Osteoblast (primary cell): ENCODE results near the gene MIB2. TPM values are rescaled to one million over a fixed set of nuclear protein-coding genes. Genes with fewer than 3 reads are reported as not detected.

Experiments used
- DNase-seq: peaks from one replicate; pipeline ENCODE4 v3.0.0; 2011; ENCODE audit warnings: low spot score, mixed read lengths; ENCODE audit not compliant: insufficient read length; ENCODE audit errors: missing footprints
- H2AFZ ChIP-seq: 2 replicates; pipeline ENCODE4 v1.6.0; 2011; ENCODE audit warnings: mild to moderate bottlenecking, low read length
- H3K27ac ChIP-seq: 2 replicates; pipeline ENCODE4 v1.5.1; 2011; ENCODE audit warnings: mild to moderate bottlenecking, low read depth, low read length, moderate library complexity
- H3K27me3 ChIP-seq: 2 replicates; pipeline ENCODE4 v1.6.0; 2012; ENCODE audit warnings: mild to moderate bottlenecking, control low read depth, inconsistent platforms, low read length, moderate library complexity; ENCODE audit not compliant: insufficient read depth
- H3K36me3 ChIP-seq: 2 replicates; pipeline ENCODE4 v1.5.1; 2011; ENCODE audit warnings: mild to moderate bottlenecking, low read length, control low read depth, moderate library complexity; ENCODE audit not compliant: insufficient read depth
- H3K4me1 ChIP-seq: 2 replicates; pipeline ENCODE4 v1.5.1; 2011; ENCODE audit warnings: mild to moderate bottlenecking, low read length, control low read depth, moderate library complexity; ENCODE audit not compliant: insufficient read depth
- H3K4me2 ChIP-seq: 2 replicates; pipeline ENCODE4 v1.6.0; 2011; ENCODE audit warnings: mild to moderate bottlenecking, low read length; ENCODE audit not compliant: insufficient read depth
- H3K4me3 ChIP-seq: fragments of 200-600 bp; sonication (generic); 3 replicates; pipeline ENCODE4 v1.5.1; 2012; ENCODE audit warnings: mild to moderate bottlenecking, low read length, inconsistent platforms; ENCODE audit not compliant: insufficient read depth
- H3K79me2 ChIP-seq: 2 replicates; pipeline ENCODE4 v1.6.0; 2012; ENCODE audit warnings: mild to moderate bottlenecking, low read length, control low read depth, inconsistent platforms; ENCODE audit not compliant: insufficient read depth
- H3K9me3 ChIP-seq: 2 replicates; pipeline ENCODE4 v1.5.1; 2011; ENCODE audit warnings: low read depth, low read length, control low read depth
- H4K20me1 ChIP-seq: 2 replicates; pipeline ENCODE4 v1.6.0; 2012; ENCODE audit warnings: mild to moderate bottlenecking, low read length, control low read depth; ENCODE audit not compliant: insufficient read depth
- total RNA-seq: library from RNA; depleted of rRNA; stranded (reverse); fragments of >200 nt; gene quantifications from 2 replicates; pipeline ENCODE4 v1.2.3, GENCODE V29; 2012
- TF ChIP-seq, protein P1 (sequence below): IDR thresholded peaks from 2 replicates; pipeline ENCODE4 v1.5.1; 2011; ENCODE audit warnings: mild to moderate bottlenecking, low read depth, low read length, moderate library complexity; ENCODE audit errors: extremely low read depth

Gene MIB2
- total RNA-seq, 1 donor, result 80.7 TPM

DNA sequence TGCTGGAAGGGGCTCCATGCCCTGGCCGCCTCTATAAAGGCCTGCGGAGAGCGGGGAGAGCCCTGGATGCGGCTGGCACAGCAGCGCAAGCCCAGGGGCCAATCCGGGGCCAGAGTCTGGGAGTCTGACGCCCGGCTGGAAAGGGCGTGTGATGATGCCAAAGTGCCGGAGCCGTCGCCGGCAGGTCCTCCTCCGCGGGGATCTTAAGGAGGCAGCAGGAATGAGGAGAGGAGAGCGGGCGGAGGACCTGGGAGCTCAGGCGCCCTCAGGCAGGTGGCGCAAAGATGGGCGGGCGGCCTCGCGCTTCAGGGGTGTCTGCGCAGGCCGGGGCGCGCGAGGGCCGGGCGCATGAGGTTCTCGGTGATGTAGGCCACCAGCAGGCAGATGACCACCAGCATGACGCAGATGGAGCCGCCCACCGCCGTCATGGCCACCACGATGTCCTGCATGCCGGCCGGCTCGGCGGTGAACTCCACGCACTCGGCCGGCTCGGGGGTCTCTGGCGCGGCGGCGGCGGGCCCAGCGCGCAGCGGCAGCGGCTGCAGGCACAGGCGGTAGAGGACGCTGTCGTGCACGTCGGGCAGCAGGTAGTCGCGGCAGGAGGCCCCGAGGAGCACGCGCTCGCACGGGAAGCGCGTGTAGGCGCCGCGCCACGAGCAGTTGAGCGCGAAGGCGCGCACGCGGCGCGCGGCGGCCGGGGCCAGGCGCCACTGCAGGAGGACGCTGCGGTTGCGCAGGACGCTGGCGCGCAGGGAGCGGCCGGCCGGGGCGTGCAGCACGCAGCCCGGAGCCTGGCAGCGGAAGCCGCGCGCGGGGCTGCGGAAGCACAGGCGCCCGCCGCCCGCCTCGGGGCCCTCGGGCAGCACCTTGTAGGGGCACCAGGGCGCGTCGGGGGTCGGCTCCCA is 16.0 kb upstream of the MIB2 start:
- DNase-seq, result peak; percentile 98
- Histone ChIP-seq H3K4me2 (no peak overlapping the region), H2AFZ (no peak overlapping the region)

DNA sequence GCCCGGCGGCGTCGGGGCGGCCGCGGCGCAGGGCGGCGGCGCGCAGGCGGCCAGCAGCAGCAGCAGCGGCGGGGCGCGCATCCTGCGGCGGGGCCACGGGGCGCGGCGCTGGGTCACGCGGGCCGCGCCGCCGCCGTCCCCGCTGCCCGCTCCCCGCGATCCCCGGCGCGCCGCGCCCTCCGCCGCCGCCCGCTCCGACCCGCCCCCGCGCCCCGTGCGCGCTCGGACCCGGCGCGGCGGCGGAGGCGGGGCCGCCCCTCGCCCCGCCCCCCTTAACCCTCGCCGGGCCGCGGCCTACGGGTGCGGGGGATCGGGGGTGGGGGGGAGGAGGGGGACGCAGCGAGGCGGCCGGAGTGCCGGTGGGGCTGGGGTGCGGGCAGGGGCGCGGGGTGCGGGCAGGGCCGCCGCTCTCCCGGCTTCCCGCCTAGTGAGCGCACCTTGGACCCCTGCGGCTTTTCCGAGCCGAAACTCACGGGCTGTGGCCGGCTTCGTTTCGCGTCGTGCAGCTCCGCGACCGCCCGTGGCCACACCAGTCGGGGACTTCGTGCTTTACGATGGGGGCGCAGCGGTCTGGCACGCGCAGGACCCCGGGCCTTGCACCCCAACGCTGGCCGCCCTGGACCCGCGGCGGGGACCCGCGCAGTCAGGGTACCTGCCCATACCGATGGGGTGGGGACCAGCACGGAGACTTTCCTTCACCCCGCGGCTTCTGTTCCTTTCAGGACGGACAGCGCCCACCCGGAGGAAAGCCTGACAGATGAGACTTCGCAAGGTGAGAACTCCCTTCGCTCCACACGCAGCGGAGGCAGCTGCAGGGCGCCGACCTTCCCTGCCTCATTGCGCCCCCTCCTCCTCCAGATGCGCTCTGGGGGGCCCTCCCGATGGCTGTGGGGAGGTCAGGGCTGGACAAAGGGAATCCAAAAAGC is 15.1 kb upstream of the MIB2 start, which contains the start of gene FNDC10:
Gene FNDC10 (minus strand): TSS at position 201 of the 926 bp plus-strand sequence. CDS start 120 bp downstream, at position 81.
- Histone ChIP-seq H4K20me1 (peaks cover 4% of the 10 kb centered on the region), H3K4me2 (no peak within 1 kb of the TSS), H3K4me3 (no peak within 1 kb of the TSS), H3K4me1 (no peaks in the 10 kb centered on the region), H3K27ac (no peak within 1 kb of the TSS), H3K9me3 (no peaks in the 10 kb centered on the region), H3K27me3 (peaks cover 52% of the 10 kb centered on the region), H2AFZ (no peak within 1 kb of the TSS), H3K79me2 (no peaks in the 10 kb centered on the region), H3K36me3 (no peaks in the 10 kb centered on the region)
- TF ChIP-seq, protein P1, sequence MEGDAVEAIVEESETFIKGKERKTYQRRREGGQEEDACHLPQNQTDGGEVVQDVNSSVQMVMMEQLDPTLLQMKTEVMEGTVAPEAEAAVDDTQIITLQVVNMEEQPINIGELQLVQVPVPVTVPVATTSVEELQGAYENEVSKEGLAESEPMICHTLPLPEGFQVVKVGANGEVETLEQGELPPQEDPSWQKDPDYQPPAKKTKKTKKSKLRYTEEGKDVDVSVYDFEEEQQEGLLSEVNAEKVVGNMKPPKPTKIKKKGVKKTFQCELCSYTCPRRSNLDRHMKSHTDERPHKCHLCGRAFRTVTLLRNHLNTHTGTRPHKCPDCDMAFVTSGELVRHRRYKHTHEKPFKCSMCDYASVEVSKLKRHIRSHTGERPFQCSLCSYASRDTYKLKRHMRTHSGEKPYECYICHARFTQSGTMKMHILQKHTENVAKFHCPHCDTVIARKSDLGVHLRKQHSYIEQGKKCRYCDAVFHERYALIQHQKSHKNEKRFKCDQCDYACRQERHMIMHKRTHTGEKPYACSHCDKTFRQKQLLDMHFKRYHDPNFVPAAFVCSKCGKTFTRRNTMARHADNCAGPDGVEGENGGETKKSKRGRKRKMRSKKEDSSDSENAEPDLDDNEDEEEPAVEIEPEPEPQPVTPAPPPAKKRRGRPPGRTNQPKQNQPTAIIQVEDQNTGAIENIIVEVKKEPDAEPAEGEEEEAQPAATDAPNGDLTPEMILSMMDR, result no peak
- peak; percentile 91 for DNase-seq

More for the DNA sequence above, 16.0 kb upstream of the MIB2 start:
- no peaks in the 10 kb centered on the region for H3K9me3 ChIP-seq
- peaks cover 52% of the 10 kb centered on the region for H3K27me3 ChIP-seq
- no peaks in the 10 kb centered on the region for H3K4me1 ChIP-seq
- H3K27ac ChIP-seq, result no peak overlapping the region
- no peaks in the 10 kb centered on the region for H3K36me3 ChIP-seq
- H4K20me1 ChIP-seq, result peaks cover 4% of the 10 kb centered on the region
- H3K79me2 ChIP-seq, result no peaks in the 10 kb centered on the region
- TF ChIP-seq, protein P1, result no peak
- no peak overlapping the region for H3K4me3 ChIP-seq

DNA sequence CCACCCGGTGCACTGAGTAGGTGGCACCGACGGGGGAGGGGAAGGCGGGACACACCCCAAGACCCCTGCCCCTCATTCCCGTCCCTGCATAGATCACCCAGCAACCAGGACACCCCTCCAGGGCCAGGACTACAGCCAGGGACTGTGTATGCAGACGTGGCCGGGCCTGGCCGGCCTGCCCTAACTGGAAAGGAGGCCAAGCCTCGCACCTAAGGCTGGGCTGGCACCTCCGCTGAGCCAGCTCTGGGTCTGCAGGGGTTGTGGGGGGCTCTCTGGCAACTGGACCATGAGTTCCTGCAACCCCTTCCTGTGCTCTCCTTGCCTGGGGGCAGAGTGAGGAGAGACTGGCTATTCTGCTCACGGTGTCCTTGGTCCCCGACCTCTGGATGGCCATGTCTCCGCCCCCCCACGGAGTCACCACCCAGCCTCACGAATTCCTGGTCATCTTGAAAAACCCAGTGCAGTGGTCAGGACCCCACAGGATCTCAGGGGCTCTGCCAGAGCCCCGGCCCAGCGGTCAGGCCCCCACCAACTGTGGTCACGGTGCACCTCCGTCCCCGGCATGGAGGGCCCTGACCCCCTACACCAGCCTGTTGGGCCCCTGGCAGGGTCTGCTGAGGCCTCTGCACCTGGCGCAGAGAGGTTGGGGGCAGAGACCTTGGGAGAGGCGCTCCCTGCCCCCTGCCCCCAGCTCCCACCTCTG is 14.3 kb upstream of the MIB2 start:
- Histone ChIP-seq H3K27ac (no peak overlapping the region), H3K4me3 (no peak overlapping the region), H3K4me2 (no peak overlapping the region), H3K4me1 (no peaks in the 10 kb centered on the region), H3K27me3 (peaks cover 48% of the 10 kb centered on the region), H3K36me3 (no peaks in the 10 kb centered on the region), H2AFZ (no peak overlapping the region), H4K20me1 (peaks cover 4% of the 10 kb centered on the region), H3K79me2 (no peaks in the 10 kb centered on the region), H3K9me3 (no peaks in the 10 kb centered on the region)
- TF ChIP-seq, protein P1, result no peak
- peak; percentile 84 for DNase-seq
